IMR-90 (cell line): ENCODE results near the gene CMBL. TPM values are rescaled to one million over a fixed set of nuclear protein-coding genes. Genes with fewer than 3 reads are reported as not detected.

ENCODE experiments used
- FOS ChIP-seq: fragments of 150-350 bp; IDR thresholded peaks from 2 replicates; pipeline ENCODE4 v1.6.1; 2016; ENCODE audit warnings: low read depth, low read length
- NFE2L2 ChIP-seq: fragments of 150-350 bp; IDR thresholded peaks from 2 replicates; pipeline ENCODE4 v1.6.1; 2016; ENCODE audit warnings: low read depth, mild to moderate bottlenecking, low read length
- RAD21 ChIP-seq: IDR thresholded peaks from 2 replicates; pipeline ENCODE4 v1.6.1; 2012; ENCODE audit warnings: low read length, improper control_type of control experiment
- polyA plus RNA-seq, 3 experiments: library from polyadenylated mRNA; depleted of rRNA; stranded (reverse); fragments of >200 nt; gene quantifications; 2 replicates each; pipeline ENCODE4 v1.2.3, GENCODE V29; 2012; ENCODE audit warnings: low replicate concordance in 1 of 3
- total RNA-seq: library from RNA; depleted of rRNA; stranded (reverse); fragments of >200 nt; gene quantifications from 2 replicates; pipeline ENCODE4 v1.2.3, GENCODE V29; 2012

Gene CMBL
- total and polyA plus RNA-seq, 2 of the 4 experiments (the other 2 are of a cell fraction), result 5.0 to 26.3 TPM

DNA sequence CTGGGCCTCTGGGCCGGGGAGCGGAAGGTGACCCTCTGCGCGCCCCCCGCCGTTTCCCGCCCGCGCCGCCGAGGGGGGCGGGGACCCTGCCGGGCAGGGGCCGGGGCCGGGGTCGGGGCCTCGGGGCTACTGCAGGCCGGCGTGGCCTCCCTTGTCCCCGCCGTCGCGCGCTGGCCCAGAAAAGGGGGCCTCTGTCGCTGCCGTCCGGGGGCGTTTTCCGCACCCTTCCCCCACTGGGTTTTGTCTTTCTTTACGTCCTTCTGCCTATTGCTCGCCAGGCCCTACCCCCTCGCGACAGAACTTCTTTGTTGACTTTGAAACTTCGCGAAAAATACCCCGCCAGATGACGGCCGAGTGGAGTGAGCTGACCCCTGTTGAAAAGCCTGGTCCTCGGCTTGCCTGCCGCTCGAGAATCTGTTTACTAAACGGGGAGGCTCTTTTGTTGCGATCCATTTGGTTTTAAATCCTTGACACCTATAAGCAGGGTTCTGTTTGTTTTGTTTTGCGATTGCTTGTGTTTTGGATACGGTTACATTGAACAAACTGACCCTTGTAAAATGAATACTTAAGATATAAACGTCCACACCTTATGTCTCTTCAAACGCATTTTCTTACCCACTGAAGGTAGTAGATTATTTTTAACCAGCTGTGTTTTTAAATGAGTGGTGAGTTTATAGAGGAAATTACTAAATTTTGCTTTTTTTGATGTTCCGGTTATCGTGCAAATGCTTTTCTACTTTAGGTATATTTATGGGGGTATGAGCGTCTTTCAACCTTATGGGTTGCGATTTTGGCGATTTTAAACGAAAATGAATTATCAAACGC lies 46.6 kb upstream of the CMBL start (continued):
- TF ChIP-seq FOS (no peak), RAD21 (no peak), NFE2L2 (no peak)
